ENCODE measurements around the gene CDH13.
A peak's percentile ranks its signal among the peaks of the same experiment; 100 is the strongest.

Gene CDH13

DNA sequence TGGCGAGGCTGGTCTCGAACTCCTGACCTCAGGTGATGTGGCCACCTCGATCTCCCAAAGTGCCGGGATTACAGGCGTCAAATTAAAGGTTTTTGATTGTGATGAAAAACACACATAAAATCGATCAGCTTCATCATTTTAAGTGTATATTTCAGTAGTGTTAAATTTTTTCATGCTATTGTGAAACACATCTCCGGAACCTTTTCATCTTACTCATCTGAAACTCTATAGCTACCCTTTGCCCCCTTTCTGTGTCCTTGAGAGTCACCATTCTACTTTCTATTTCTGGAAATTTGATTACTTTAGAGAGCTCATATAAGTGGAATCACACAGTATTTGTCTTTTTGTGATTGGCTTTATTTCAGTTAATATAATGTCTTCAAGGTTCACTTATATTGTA is 702.7 kb downstream of the CDH13 start:
- DNase-seq, result no peak

DNA sequence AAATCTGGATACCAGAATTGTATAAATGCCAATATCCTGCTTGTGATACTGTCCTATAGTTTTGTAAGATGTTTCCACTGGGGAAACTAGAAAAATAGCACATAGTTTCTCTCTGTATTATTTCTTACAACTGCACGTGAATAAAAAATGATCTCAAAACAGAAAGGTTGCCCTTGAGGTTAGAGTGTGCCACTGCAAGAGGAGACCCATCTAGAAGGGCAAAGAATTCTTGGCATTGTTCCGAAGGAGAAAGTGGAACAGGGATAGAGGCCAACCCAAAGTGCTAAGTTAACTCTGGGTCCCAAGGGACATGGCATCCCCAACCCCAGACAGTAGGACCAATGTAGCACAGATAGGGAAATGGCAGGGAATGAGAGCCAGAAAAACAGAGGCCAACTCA is 703.5 kb downstream of the CDH13 start:
- DNase-seq, result no peak

DNA sequence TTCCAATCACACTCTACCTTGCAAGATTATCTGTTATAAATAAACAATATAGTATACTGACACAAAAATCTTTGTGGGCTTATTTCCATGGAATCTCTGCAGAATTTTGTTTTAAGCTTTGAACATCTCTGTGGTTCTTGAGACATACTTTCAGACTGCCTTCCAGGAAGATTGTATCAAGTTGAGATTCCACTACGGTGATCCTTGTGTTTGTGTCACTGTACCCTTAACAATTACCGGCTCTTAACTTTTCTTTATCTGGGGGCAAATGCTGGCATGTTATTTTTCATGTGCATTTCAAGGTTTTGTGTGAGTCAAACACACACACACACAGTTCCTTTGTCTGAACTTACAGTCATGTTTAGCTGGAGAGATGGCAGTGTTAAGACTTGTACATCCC is 708.3 kb downstream of the CDH13 start:
- DNase-seq, result no peak

DNA sequence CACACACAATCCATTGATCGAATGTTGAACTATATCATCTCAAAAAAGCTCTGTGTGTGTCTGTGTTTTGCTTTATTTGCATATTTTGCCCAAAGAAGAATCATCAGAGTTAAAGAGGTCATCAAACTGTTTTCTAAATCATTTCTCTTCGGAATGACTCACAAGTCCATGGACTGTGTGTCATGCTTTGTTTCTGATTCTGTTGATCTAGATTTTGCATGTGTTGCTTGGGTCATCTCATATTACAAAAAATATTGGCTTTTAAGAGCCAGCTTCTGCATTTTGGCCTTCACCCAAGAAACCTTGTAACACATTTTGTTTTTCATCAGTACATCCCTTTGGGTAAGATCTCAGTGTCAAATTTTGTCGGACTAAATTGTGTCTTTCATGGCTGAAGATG is 709.8 kb downstream of the CDH13 start:
- no peak for DNase-seq

DNA sequence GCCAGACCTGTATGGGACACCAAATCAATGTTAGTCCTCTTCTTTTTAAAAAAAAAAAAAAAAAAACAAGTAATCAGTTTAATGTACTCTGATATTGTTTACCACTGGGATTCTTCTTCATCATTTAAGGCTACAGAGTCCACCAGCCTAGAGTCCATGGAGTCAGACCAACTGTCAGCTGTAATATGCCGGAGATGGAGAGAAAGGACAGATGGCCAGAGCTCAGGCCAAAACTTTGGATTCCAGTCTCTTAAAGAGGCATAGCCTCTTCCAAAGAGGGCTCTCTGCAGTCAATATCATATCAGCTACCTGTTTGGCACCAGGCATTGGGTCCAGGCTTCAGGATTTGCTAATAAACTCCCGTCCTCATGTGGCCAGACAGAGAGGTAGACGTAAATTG is 711.4 kb downstream of the CDH13 start:
- DNase-seq, result no peak

DNA sequence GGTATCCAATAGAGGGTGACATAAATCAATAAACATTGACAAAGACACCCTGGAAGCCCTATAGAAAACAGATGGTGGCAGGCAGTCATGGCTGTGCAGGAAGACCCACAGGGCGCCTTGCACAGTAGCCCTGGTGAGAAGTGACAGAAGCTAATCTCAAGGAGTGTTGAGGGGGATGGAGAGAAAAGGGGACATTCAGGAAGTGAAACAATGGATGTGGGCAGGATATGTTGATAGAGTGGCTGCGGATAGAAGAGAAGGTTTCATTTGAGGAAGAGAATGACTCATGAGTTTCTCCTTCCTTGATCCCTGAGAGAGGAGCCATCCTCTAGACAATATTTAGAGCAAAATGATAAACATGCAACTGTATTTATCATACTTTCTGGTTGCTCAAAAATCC is 712.2 kb downstream of the CDH13 start:
- no peak for DNase-seq

DNA sequence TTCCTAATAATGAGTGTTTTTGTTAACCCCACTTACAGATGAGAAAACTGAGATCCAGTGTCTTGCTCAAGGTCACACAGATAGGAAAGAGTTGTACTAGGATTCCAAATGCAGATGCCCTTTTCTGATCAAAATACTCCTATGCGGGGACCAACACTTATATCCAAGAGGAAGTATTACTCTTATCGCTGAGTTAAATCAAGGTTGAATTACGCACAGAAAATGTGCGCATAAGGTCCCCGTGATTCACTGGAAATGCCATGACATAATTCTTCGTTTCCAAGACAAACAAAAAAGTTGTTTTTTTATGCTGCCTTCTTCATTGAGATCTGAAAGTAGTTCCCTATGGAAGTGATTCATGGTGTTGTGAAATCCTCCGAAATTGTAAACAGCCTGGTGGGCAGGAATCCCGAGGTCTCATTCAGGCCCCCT is 717.2 kb downstream of the CDH13 start:
- no peak for DNase-seq

DNA sequence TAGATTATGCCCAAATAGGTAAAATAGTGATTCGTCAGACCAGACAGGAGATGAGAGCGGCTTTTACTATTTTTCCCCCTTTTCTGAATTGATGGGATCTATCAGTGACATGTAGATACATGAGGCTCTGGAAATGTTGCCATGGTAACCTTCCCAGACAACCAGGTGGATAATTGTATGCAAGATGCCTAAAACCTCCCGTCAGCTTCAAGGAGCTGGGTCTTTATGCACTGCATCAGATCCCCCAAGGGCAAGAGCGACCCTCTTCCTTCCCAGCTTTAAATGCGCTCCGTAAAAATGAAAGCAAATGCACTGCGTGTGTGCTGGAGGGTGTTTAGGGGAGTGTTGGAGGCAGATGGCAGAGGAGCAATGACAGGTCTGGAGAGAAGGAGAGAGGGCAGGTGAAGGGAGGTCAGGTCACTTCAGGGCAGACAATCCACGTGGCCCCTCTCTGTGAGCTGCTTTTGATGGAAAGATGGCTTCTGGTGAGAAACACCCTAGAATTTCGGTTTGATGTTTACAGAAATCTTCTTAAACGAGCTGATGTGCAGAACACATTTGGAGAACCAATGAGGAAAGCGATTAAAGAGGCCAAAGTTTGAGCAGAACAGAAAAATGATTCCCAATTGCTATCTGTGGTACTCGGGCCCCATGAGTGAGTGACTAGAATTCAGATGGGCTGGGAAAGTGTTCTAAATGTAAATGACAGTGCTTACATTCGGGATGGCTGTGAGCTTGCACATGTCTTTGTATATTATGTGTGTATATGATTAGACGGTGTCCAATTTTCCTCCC is 719.3 kb downstream of the CDH13 start:
- DNase-seq, result no peak

DNA sequence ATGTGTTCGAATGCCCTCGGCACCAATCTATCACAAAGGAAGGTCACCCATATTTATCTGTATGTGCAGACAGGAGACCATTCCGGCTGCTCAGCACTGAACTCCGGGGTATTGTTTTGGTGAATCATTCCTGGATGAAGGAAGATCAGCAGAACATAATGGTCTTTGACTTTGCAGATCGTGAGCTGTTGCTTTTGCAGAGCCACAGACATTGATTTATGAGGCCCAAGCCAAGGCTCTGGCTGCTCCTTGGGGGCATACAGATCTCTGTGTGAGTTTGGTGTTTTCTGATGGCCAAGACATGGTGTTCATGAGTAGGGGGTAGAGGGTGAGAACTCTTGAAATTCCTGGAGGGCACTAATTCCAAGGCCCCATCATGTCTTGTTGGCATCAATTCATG is 722.2 kb downstream of the CDH13 start:
- DNase-seq, result no peak

DNA sequence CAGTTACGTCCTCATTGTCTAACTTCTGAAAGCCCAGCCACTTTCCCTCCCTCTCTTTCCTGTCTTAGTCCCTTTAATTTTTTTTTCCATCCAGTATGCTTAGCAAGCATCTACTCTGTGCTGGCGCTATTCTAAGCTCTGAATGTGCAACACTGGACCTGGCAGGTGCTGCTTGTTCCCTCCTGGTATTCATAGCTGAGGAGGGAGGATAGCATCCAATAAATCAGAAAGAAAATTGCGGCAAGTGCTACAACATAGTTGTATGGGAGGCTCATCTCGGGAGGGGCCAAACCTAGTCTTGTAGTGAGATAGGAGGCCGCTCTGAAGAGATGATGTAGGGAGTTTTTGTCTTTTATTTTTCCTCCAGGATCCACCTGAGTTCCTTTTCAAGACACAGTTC is 723.7 kb downstream of the CDH13 start:
- no peak for DNase-seq

DNA sequence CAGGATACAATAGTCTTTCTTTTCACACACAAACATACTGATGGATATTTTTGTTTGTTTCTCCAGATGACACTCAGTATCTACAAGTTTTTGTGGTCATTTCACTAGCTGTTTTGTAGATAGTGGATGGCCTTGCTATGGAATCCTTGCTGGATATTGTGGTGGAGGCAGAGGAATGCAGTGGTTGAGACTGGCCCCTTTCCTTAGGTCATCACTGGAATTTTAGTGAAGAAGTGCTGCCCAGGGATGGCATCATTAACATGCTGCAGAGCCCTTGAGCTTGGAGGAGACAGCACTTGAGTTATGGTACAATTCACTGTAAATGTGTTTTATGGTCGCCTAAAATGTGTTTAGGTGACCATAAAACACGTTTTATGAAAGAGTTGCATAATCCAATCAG is 725.1 kb downstream of the CDH13 start:
- DNase-seq, result no peak

DNA sequence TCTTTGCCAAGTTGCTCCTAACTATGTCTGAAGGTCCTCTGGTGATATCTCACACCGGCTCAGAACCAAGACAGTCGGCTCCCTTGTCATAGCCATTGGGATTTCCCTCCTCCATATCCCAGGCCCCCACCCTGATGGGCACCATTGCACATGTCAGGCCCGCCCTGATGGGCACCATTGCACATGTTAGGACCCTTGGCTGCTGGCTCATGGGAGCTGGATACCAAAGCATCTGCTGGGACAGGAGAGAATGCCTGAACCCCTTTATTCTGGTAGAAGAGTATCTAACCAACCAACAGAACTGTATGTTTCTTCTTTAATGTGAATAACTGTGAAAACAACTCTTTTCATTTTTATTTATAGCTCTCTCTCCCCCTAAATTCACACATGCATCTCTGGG is 726.5 kb downstream of the CDH13 start:
- no peak for DNase-seq

DNA sequence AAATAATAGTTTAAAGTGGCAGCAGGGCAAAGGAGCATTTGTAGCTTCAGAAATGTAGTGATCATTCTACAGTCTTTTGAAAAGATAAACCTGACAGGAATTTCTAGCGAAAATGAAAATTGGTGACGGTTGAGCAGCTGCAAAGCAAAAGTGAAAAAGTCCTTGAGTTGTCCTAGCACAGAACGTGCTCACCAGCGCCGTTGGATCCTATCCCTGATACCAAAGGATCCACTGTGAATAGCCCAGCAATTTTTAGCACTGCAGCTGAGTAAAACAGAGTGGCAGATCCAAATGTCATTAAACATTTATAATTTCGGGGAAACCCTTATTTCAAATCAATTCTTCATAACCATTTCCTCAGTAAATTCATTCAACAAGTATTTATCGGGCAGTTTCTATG is 727.2 kb downstream of the CDH13 start:
- no peak for DNase-seq

DNA sequence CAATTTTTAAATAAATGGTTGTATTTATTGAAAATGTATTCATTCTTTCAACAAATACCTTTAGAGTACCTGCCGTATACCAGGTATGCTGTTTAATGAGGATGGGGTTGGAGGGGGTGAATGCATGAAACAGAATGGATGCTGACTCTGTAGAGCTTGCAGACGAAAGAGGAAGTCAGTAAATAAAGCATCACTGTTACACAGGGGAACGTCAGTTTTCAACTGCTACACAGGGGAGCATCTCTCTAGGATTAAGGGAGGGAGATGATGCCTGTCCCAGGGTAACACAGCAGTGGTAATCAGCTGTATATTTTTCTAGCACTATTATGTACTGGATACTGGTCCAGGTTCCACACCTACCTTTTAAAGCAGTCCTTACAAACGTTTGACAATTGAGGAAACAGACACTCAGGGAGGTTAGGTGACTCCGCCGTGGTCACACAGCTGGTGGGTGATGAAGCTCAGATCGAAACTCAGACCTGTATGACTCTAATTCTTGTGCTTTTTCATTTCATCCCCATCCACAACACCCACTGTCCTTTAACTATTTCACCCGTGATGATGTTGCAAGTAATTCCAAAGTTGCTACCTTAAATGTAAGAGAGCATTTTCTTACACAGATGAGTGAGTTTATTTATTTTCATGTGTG is 728.9 kb downstream of the CDH13 start:
- DNase-seq, result no peak

DNA sequence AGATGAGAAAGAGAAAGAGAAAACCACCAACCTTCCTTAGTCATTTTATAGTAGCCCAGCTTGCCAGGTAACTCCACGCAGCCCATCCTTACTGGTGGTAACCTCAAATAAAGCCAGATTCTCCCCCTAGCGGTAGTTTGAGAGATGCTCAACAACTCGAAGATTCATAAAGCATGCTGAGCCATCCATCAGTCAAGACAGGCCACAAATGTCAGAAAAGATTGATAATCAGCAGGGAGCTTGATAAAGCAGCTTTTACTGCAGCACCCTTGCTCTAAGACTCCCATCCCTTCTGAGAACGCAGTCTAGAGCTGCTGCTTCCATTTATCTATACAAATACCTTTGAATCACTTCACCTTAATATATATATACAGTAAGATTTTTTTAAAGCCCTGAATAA is 729.5 kb downstream of the CDH13 start:
- DNase-seq, result peak; percentile 19

DNA sequence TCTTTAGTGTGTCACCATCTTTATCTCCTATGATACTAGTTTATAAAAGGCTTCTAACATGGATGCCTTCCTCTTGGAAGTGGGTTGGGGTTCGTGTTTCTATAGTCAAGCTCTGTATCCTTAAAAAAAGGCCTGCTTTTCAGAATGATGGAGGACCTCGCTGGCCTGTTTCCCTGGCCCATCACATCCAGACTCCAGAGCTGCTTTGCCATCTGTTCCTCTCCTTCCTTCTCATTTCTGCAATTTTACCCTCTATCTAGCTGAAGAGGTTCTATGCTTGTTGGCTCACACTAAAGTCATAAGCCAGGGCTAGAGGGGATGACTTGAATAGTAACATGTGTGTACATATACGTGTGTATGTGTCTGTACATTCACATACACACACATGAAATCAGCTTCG is 730.2 kb downstream of the CDH13 start:
- DNase-seq, result no peak

DNA sequence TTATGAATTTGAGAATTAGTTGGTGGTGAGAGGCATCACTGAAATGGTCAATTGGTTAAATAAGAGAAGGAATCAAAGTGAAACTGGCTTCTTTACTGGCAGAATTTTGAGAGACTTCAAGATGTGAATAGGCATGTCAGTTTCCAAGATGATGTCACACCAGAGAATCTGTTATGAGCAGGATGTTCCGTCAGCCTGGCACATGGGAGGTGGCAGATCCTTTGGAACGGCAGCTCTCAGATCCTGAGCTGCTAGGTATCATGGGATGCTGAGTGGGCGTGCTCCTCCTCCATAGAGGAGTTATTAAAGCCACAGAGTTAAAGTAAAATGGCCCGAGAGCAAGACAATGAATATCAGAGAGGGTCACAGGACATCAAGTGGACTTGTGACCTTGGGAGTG is 736.8 kb downstream of the CDH13 start:
- no peak for DNase-seq

DNA sequence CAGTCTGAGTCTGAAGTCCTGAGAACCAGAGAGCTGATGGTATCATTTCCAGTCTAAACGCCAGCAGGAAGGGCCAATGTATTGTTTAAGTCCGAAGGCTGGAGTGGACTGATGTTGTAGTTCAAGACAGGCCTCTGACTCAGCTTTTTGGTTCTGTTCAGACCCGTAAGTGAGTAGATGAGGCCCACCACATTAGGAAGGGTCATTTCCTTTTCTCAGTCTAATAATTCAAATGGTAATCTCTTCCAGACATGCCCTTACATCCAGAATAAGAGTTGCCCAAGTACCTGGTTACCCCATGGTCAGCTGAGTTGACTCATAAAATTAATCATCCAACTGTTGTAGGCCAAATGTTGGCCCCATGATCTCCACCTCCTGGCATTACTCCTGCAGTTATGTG is 738.4 kb downstream of the CDH13 start:
- DNase-seq, result no peak

DNA sequence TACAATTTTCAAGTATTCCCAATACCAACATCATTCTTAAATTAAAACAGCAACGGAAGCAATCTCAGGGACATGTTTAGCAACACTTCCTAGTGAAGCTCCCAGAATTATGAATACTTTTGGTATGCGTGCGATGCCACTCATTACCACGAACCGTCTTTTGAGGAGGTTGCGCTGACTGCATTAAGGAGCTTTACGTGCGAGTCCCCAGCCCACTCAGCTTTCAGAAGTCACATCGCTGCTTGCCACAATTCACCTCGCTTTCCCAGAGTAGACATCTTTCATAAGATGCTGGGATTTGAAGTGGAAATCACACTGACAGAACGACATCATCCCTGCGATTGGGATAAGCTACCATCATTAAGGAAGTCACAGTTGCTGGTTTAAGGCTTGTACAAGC is 739.5 kb downstream of the CDH13 start:
- no peak for DNase-seq

DNA sequence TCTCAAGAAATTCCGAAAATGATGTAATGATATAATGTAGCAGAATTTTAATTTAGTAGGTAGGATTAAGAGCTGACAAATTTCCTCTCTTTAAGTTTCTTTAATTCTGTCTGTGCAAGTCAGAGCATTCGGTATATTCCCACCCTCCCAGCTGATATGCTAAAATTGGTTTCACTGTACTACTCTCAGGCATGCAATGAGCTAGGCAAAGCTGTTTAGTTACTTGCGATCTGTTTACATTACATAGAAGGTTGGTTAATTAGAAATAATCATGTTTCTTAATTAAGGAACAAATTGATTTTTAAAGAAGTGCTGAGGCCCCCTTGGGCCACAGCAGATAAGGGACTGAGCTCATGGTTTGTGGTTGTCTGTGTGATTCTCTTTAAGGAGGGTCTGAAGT is 748.2 kb downstream of the CDH13 start:
- no peak for DNase-seq

DNA sequence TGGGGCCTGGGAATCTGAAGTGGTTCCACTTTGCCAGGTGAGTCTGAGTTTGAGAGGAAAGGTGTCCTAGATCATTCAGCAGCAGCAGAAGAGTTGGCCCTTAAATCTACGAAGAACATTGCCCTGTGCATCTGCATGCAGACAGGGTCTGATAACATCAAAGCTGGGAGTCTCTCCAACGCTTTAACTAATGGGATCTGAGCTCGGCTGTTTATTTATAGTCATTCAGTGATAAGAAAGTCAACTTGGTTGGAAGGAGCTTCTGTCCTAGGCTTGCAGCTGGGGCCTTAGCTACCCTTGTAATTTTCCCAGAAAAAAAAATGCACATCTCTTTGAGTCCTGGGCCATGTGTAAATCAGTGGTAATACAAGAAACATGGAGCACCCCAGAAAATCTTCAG is 763.0 kb downstream of the CDH13 start:
- DNase-seq, result no peak

DNA sequence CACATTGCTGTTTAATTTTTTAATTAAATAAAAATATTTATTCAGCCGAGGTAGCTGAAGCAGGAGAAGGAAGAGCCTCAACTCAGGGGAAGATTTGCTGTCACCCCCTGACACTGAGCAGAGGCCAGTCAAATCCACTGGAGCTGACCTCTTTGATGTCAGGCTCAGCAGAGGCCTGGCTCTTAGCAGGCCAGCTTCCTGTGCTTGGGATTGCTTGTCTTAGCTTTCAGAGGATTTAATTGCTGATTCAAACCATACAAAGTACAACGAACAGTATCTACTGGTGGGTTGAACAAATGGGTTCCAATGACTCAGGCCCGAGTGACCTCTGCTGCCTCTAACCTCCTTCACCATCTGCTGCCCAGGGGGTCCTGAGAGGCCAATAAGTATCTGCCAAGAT is 764.0 kb downstream of the CDH13 start:
- DNase-seq, result no peak

DNA sequence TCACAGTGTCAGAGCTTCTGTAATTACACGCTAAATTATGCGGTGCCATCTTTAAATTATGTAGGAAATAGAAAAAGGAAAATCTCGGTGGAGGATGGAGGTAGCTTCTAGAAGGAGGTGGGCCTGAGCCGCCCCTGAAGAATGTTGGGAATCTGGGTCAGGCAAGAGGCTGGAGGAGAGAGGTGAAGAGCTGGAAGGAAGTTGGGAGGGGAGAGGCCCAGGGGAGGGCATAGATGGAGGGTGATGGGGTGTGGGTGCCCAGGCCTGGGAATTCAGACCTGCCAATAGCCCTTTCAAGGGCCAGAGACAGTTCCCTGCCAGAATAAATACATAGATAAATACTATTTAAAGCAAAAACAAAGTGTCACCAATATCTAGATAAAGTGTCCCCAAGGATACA is 766.0 kb downstream of the CDH13 start:
- DNase-seq, result no peak

DNA sequence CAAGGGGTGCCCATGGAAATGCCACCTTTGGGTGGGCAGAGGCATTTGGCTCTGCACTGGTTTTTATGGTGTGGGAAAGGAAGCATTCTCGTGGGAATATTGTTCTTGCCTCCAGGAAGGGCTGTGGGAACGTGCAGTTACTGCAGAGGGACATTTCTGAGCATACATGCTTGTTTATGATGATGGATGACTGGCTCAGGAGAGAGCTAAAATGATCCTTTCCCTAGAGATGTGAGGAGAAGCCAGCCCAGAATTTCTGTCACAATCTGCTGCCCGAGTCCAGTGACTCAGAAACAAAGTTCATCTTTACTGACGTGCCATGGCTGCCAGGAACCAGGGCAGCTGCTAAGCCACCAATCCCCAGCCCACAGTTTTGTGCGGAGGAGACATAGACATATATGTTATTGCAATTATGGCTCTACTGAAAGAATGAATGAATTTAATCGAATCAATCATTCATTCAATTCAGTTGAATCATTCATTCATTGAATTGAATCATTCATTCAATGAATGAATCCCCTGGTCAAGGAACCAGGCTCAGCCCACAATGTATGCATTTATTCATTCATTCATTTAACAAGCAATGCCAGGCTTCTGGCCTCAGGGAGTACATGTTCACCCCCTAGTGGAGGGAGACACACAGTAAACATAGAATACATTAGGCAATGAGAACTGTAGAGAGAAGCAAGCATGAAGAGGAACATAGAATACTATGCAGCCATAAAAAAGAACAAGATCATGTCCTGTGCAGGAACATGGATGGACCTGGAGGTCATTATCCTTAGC is 766.6 kb downstream of the CDH13 start:
- DNase-seq, result no peak
